SW480 (cell line): ENCODE results near the gene PCSK5.
"Not testable (repeated sequence)": the region's sequence is repeated elsewhere in the genome, so short reads cannot be mapped to it uniquely, and the experiment has no call there.

ENCODE experiments used
- DNase-seq: peaks from one replicate; pipeline ENCODE4 v3.0.0-alpha.2; 2016; ENCODE audit warnings: low spot score

The PCSK5 gene

GRCh38 chr9:76313771-76314170 is 423.3 kb downstream of the PCSK5 start:
- no peak for DNase-seq

GRCh38 chr9:76314321-76314720 is 423.8 kb downstream of the PCSK5 start:
- DNase-seq, result no peak

- no peak for DNase-seq
Observed at GRCh38 chr9:76316069-76316468, 425.6 kb downstream of the PCSK5 start.

- DNase-seq, result not testable (repeated sequence)
Observed at GRCh38 chr9:76319466-76319865, 429.0 kb downstream of the PCSK5 start.

- no peak for DNase-seq
Observed at GRCh38 chr9:76321195-76321828, 430.8 kb downstream of the PCSK5 start.

GRCh38 chr9:76322810-76323209 is 432.3 kb downstream of the PCSK5 start:
- DNase-seq, result no peak

GRCh38 chr9:76323490-76323889 is 433.0 kb downstream of the PCSK5 start:
- DNase-seq, result peak; percentile 52

GRCh38 chr9:76324030-76324429 is 433.6 kb downstream of the PCSK5 start:
- not testable (repeated sequence) for DNase-seq

GRCh38 chr9:76330034-76330433 is 439.6 kb downstream of the PCSK5 start:
- DNase-seq, result no peak

GRCh38 chr9:76333388-76333787 is 442.9 kb downstream of the PCSK5 start:
- no peak for DNase-seq

GRCh38 chr9:76333964-76334363 is 443.5 kb downstream of the PCSK5 start:
- DNase-seq, result no peak

- DNase-seq, result no peak
Observed at GRCh38 chr9:76336027-76336426, 445.6 kb downstream of the PCSK5 start.

- DNase-seq, result no peak
Observed at GRCh38 chr9:76338418-76338817, 447.9 kb downstream of the PCSK5 start.

- DNase-seq, result no peak
Observed at GRCh38 chr9:76341616-76342015, 451.1 kb downstream of the PCSK5 start.

GRCh38 chr9:76342201-76342600 is 451.7 kb downstream of the PCSK5 start:
- no peak for DNase-seq

GRCh38 chr9:76342858-76343257 is 452.4 kb downstream of the PCSK5 start:
- DNase-seq, result peak; percentile 9

- DNase-seq, result no peak
Observed at GRCh38 chr9:76349865-76350264, 459.4 kb downstream of the PCSK5 start.

- no peak for DNase-seq
Observed at GRCh38 chr9:76351006-76351405, 460.5 kb downstream of the PCSK5 start.

- no peak for DNase-seq
Observed at GRCh38 chr9:76352026-76352620, 461.6 kb downstream of the PCSK5 start.

- peak; percentile 81 for DNase-seq
Observed at GRCh38 chr9:76353280-76353679, 462.8 kb downstream of the PCSK5 start.

GRCh38 chr9:76354221-76354620 is 463.7 kb downstream of the PCSK5 start:
- no peak for DNase-seq

- DNase-seq, result no peak
Observed at GRCh38 chr9:76355886-76356285, 465.4 kb downstream of the PCSK5 start.

- DNase-seq, result no peak
Observed at GRCh38 chr9:76357555-76357954, 467.1 kb downstream of the PCSK5 start.

- DNase-seq, result no peak
Observed at GRCh38 chr9:76358628-76359280, 468.3 kb downstream of the PCSK5 start.
